HCT116 (cell line): Measurements from ENCODE around the gene SNRPF. TPM values are rescaled to one million over a fixed set of nuclear protein-coding genes. Genes with fewer than 3 reads are reported as not detected.

Experiments used
- ATAC-seq: fragments of 200-7000 bp; cut with Tn5 transposase; 2 replicates; pipeline ENCODE4 v1.9.1; 2020; ENCODE audit warnings: mild to moderate bottlenecking, moderate library complexity
- BruUV-seq: library from RNA; stranded (reverse); fragments of 400-500 nt; replicated peaks from 2 replicates; lab custom pipeline; 2021; lab: Mats Ljungman, UMichigan
- CTCF ChIA-PET: fragments of 300-600 bp; sonication (Branson Sonifier 250); formaldehyde crosslinking; loops from one replicate; lab custom pipeline; 2021; ENCODE audit warnings: antibody characterized with exemption; lab: Charles Lee
- POLR2A ChIA-PET: fragments of 300-600, 350-600 bp; sonication (Branson Sonifier 250); formaldehyde crosslinking; loops from one replicate; lab custom pipeline; 2021; ENCODE audit warnings: antibody characterized with exemption; lab: Charles Lee
- RAD21 ChIA-PET, 2 experiments: fragments of 300-600 bp; sonication (Branson Sonifier 250); formaldehyde crosslinking; loops; one replicate each; lab custom pipeline; 2023; ENCODE audit warnings: low total read pairs in 2 of 2; ENCODE audit not compliant: uncharacterized antibody in 2 of 2, unreplicated experiment in 2 of 2, low non-redundant PET in 1 of 2; lab: Charles Lee
- DNase-seq: peaks from one replicate; pipeline ENCODE4 v3.0.0-alpha.2; 2010; ENCODE audit warnings: low read depth, low spot score
- H2AFZ ChIP-seq: fragments of 200-600 bp; shearing (Covaris generic), sonication (generic); 2 replicates; pipeline ENCODE4 v1.6.1; 2017; ENCODE audit warnings: low read depth, mixed run types, mixed read lengths, antibody characterized with exemption, low read length; ENCODE audit not compliant: poor library complexity, severe bottlenecking
- H3K27ac ChIP-seq: 2 replicates; pipeline ENCODE4 v1.5.1; 2012; ENCODE audit warnings: low read depth, low read length
- H3K27me3 ChIP-seq: fragments of 200-600 bp; sonication (generic); 2 replicates; pipeline ENCODE4 v1.6.1; 2016; ENCODE audit warnings: mixed run types, low read length, mixed read lengths; ENCODE audit not compliant: insufficient read depth
- H3K36me3 ChIP-seq, 2 experiments: fragments of 200-500 bp in 1 of 2; fragments of 200-600 bp in 1 of 2; sonication (Bioruptor generic) in 1 of 2; sonication (generic) in 1 of 2; 2 replicates each; pipeline versions ENCODE4 v1.5.1 to v1.6.1; 2014 to 2016; ENCODE audit warnings: low read length in 2 of 2, inconsistent platforms in 1 of 2, mixed read lengths in 1 of 2, mixed run types in 1 of 2; ENCODE audit not compliant: insufficient read depth in 2 of 2, control insufficient read depth in 1 of 2
- H3K4me1 ChIP-seq, 2 experiments: fragments of 200-600 bp in 1 of 2; sonication (generic) in 1 of 2; 2 replicates each; pipeline versions ENCODE4 v1.5.1 to v1.6.1; 2012 to 2017; ENCODE audit warnings: low read length in 2 of 2, inconsistent platforms in 1 of 2, mild to moderate bottlenecking in 1 of 2, mixed read lengths in 1 of 2, mixed run types in 1 of 2, moderate library complexity in 1 of 2; ENCODE audit not compliant: insufficient read depth in 2 of 2, control insufficient read depth in 1 of 2
- H3K4me2 ChIP-seq: fragments of 200-600 bp; sonication (generic); 2 replicates; pipeline ENCODE4 v1.6.1; 2017; ENCODE audit warnings: mixed run types, low read length, mixed read lengths
- H3K4me3 ChIP-seq, 2 experiments: fragments of 200-600 bp in 1 of 2; sonication (generic) in 1 of 2; replicated peaks in 1 of 2; 2 replicates each; pipeline ENCODE4 v1.5.1; 2011 to 2016; ENCODE audit warnings: low read length in 2 of 2, control low read depth in 1 of 2, low read depth in 1 of 2, mild to moderate bottlenecking in 1 of 2, mixed read lengths in 1 of 2, mixed run types in 1 of 2
- H3K79me2 ChIP-seq: fragments of 200-600 bp; sonication (generic); 2 replicates; pipeline ENCODE4 v1.6.1; 2017; ENCODE audit warnings: mild to moderate bottlenecking, mixed run types, low read length, moderate library complexity, mixed read lengths; ENCODE audit not compliant: insufficient read depth
- H3K9ac ChIP-seq: fragments of 200-600 bp; sonication (generic); 2 replicates; pipeline ENCODE4 v1.6.1; 2016; ENCODE audit warnings: low read length, mixed read lengths
- H3K9me2 ChIP-seq: fragments of 200-600 bp; sonication (generic), shearing (Covaris generic); 2 replicates; pipeline ENCODE4 v1.6.1; 2017; ENCODE audit warnings: mixed run types, mild to moderate bottlenecking, moderate library complexity; ENCODE audit not compliant: insufficient read depth
- H3K9me3 ChIP-seq, 2 experiments: fragments of 200-500 bp in 1 of 2; fragments of 200-600 bp in 1 of 2; sonication (Bioruptor generic) in 1 of 2; sonication (generic) in 1 of 2; 2 replicates each; pipeline ENCODE4 v1.6.1; 2014 to 2017; ENCODE audit warnings: low read length in 2 of 2, mixed read lengths in 2 of 2, inconsistent platforms in 1 of 2, low read depth in 1 of 2, mild to moderate bottlenecking in 1 of 2, mixed run types in 1 of 2, moderate library complexity in 1 of 2; ENCODE audit not compliant: control insufficient read depth in 1 of 2, insufficient read depth in 1 of 2
- H4K20me1 ChIP-seq: fragments of 200-600 bp; sonication (generic), shearing (Covaris generic); 2 replicates; pipeline ENCODE4 v1.6.1; 2017; ENCODE audit warnings: mixed run types, mild to moderate bottlenecking, moderate library complexity; ENCODE audit not compliant: insufficient read depth
- CBX3 ChIP-seq: IDR thresholded peaks from 2 replicates; pipeline ENCODE4 v1.6.1; 2012; ENCODE audit warnings: low read depth
- CEBPB ChIP-seq: IDR thresholded peaks from 2 replicates; pipeline ENCODE4 v1.6.1; 2012; ENCODE audit warnings: low read depth
- EGR1 ChIP-seq: IDR thresholded peaks from 2 replicates; pipeline ENCODE4 v1.6.1; 2012; ENCODE audit warnings: low read depth
- ELF1 ChIP-seq: IDR thresholded peaks from 2 replicates; pipeline ENCODE4 v1.6.1; 2012; ENCODE audit warnings: low read depth, borderline replicate concordance
- EZH2 ChIP-seq: fragments of 200-600 bp; sonication (generic); IDR thresholded peaks from 2 replicates; pipeline ENCODE4 v1.6.1; 2017; ENCODE audit warnings: antibody characterized with exemption, mixed run types
- EZH2phosphoT487 ChIP-seq: fragments of 200-600 bp; IDR thresholded peaks from 2 replicates; pipeline ENCODE4 v1.6.1; 2018; ENCODE audit warnings: antibody characterized with exemption, borderline replicate concordance
- FOSL1 ChIP-seq: IDR thresholded peaks from 2 replicates; pipeline ENCODE4 v1.6.1; 2012; ENCODE audit warnings: low read depth
- POLR2A ChIP-seq: IDR thresholded peaks from 2 replicates; pipeline ENCODE4 v1.7.0; 2011; ENCODE audit warnings: borderline replicate concordance; ENCODE audit not compliant: insufficient read depth, insufficient read length; ENCODE audit errors: extremely low read depth
- POLR2AphosphoS5 ChIP-seq: IDR thresholded peaks from 2 replicates; pipeline ENCODE4 v1.6.1; 2011; ENCODE audit warnings: mild to moderate bottlenecking, low read depth, low read length, moderate library complexity
- RAD21 ChIP-seq: IDR thresholded peaks from 2 replicates; pipeline ENCODE4 v1.6.1; 2012; ENCODE audit warnings: low read depth, mild to moderate bottlenecking
- YY1 ChIP-seq: IDR thresholded peaks from 2 replicates; pipeline ENCODE4 v1.6.1; 2011; ENCODE audit warnings: low read length, low read depth, moderate library complexity, mild to moderate bottlenecking; ENCODE audit not compliant: insufficient replicate concordance; ENCODE audit errors: extremely low read depth
- ZFX ChIP-seq: fragments of 450-650 bp; IDR thresholded peaks from 2 replicates; pipeline ENCODE4 v1.6.1; 2017
- intact Hi-C: fragments of 100-400 bp; cut with micrococcal nuclease; formaldehyde crosslinking; loops from 2 replicates; pipeline ENCODE4 v1.10.0; 2022
- total RNA-seq: library from RNA; stranded (reverse); gene quantifications from one replicate; pipeline ENCODE4 v1.2.1, GENCODE V29; 2021; ENCODE audit not compliant: unreplicated experiment
- TF ChIP-seq, protein P1 (sequence below): IDR thresholded peaks from 2 replicates; pipeline ENCODE4 v1.6.1; 2012; ENCODE audit warnings: low read depth
- TF ChIP-seq, protein P2 (sequence below): IDR thresholded peaks from 2 replicates; pipeline ENCODE4 v1.6.1; 2012
- TF ChIP-seq, protein P3 (sequence below): IDR thresholded peaks from 2 replicates; pipeline ENCODE4 v1.6.1; 2011; ENCODE audit warnings: mild to moderate bottlenecking, low read length, moderate library complexity; ENCODE audit not compliant: insufficient replicate concordance; ENCODE audit errors: extremely low read depth

Gene SNRPF
- total RNA-seq, 1 experiment from 2014 or later: 56.3 TPM

DNA sequence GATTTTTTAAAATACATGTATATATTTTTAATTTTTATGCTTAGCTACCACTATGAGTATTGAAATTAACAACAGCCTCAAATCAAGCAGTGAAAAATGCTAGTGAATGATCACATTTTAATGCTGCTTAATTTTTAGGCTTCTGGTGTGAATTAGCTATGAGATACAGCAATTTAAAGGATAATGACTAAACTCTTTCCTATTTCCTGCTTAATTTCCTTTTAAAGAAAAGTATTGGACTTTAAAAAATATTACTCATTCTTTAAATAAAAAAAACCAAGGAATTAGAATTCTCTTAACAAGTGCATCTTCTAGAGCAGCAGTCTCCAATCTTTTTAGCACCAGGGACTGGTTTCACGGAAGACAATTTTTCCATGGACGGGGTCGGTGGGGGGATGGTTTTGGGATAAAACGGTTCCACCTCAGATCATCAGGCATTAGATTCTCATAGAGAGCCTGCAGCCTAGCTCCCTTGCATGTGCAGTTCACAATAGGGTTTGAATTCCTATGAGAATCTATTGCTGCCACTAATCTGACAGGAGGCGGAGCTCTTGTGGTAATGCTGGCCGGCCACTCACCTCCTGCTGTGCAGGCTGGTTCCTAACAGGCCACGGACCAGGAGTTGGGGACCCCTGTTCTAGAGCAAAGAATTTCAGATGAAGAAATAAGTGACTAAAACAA is 49.6 kb upstream of the SNRPF start:
- H3K36me3 ChIP-seq: no peaks in the 10 kb centered on the region
- no TSS peak for BruUV-seq
- no peaks in the 10 kb centered on the region for H4K20me1 ChIP-seq
- TF ChIP-seq CEBPB: no peak
- TF ChIP-seq ELF1: no peak
- TF ChIP-seq FOSL1: no peak
- TF ChIP-seq CBX3: no peak
- TF ChIP-seq, protein P1, sequence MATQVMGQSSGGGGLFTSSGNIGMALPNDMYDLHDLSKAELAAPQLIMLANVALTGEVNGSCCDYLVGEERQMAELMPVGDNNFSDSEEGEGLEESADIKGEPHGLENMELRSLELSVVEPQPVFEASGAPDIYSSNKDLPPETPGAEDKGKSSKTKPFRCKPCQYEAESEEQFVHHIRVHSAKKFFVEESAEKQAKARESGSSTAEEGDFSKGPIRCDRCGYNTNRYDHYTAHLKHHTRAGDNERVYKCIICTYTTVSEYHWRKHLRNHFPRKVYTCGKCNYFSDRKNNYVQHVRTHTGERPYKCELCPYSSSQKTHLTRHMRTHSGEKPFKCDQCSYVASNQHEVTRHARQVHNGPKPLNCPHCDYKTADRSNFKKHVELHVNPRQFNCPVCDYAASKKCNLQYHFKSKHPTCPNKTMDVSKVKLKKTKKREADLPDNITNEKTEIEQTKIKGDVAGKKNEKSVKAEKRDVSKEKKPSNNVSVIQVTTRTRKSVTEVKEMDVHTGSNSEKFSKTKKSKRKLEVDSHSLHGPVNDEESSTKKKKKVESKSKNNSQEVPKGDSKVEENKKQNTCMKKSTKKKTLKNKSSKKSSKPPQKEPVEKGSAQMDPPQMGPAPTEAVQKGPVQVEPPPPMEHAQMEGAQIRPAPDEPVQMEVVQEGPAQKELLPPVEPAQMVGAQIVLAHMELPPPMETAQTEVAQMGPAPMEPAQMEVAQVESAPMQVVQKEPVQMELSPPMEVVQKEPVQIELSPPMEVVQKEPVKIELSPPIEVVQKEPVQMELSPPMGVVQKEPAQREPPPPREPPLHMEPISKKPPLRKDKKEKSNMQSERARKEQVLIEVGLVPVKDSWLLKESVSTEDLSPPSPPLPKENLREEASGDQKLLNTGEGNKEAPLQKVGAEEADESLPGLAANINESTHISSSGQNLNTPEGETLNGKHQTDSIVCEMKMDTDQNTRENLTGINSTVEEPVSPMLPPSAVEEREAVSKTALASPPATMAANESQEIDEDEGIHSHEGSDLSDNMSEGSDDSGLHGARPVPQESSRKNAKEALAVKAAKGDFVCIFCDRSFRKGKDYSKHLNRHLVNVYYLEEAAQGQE: no peak
- TF ChIP-seq YY1: no peak
- no peak for TF ChIP-seq POLR2AphosphoS5
- no peak for TF ChIP-seq EZH2
- no peak for TF ChIP-seq EZH2phosphoT487
- no peak for TF ChIP-seq POLR2A
- TF ChIP-seq EGR1: no peak
- TF ChIP-seq, protein P2, sequence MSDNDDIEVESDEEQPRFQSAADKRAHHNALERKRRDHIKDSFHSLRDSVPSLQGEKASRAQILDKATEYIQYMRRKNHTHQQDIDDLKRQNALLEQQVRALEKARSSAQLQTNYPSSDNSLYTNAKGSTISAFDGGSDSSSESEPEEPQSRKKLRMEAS: no peak
- TF ChIP-seq RAD21: no peak
- TF ChIP-seq, protein P3, sequence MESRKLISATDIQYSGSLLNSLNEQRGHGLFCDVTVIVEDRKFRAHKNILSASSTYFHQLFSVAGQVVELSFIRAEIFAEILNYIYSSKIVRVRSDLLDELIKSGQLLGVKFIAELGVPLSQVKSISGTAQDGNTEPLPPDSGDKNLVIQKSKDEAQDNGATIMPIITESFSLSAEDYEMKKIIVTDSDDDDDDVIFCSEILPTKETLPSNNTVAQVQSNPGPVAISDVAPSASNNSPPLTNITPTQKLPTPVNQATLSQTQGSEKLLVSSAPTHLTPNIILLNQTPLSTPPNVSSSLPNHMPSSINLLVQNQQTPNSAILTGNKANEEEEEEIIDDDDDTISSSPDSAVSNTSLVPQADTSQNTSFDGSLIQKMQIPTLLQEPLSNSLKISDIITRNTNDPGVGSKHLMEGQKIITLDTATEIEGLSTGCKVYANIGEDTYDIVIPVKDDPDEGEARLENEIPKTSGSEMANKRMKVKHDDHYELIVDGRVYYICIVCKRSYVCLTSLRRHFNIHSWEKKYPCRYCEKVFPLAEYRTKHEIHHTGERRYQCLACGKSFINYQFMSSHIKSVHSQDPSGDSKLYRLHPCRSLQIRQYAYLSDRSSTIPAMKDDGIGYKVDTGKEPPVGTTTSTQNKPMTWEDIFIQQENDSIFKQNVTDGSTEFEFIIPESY: no peak
- TF ChIP-seq ZFX: no peak
- H3K4me2 ChIP-seq: no peak overlapping the region
- H3K9me3 ChIP-seq: no peaks in the 10 kb centered on the region
- POLR2A ChIA-PET: no interaction called here
- RAD21 ChIA-PET: no interaction called here
- no peak overlapping the region for H3K27ac ChIP-seq
- no peak overlapping the region for H3K9ac ChIP-seq
- peaks cover 9 to 21% of the 10 kb centered on the region in 2 experiments for H3K4me1 ChIP-seq
- CTCF ChIA-PET: no interaction called here
- H2AFZ ChIP-seq: no peak overlapping the region
- H3K79me2 ChIP-seq: no peaks in the 10 kb centered on the region
- ATAC-seq: no peak
- H3K9me2 ChIP-seq: no peaks in the 10 kb centered on the region
- no peaks in the 10 kb centered on the region for H3K27me3 ChIP-seq
- intact Hi-C loops: no loop called here
- H3K4me3 ChIP-seq: no peak overlapping the region
- no peak for DNase-seq
